Esophagus muscularis mucosa (tissue), 4 donors: Measurements from ENCODE around the gene SLC9A5. TPM values are rescaled to one million over a fixed set of nuclear protein-coding genes. Genes with fewer than 3 reads are reported as not detected.

Experiments
- DNase-seq: peaks from one replicate; pipeline ENCODE4 v3.0.0-alpha.2; 2017; ENCODE audit errors: extremely low spot score
- H3K27ac ChIP-seq, 4 donors: fragments of 200-600 bp; sonication (generic); replicated peaks in 1 of 4; 1 replicate in 3 of 4; 2 replicates in 1 of 4; pipeline ENCODE4 v1.5.1; 2016 to 2019; ENCODE audit warnings: mild to moderate bottlenecking in 1 of 4
- H3K27me3 ChIP-seq, 4 donors: fragments of 200-600 bp; sonication (generic); one replicate each; pipeline versions ENCODE4 v1.5.1 to v1.6.0; 2016 to 2019
- H3K36me3 ChIP-seq, 4 donors: fragments of 200-600 bp; sonication (generic); one replicate each; pipeline ENCODE4 v1.5.1; 2016 to 2019
- H3K4me1 ChIP-seq, 4 donors: fragments of 200-600 bp; sonication (generic); one replicate each; pipeline ENCODE4 v1.5.1; 2016 to 2019
- H3K4me3 ChIP-seq, 4 donors: fragments of 200-600 bp; sonication (generic); 1 replicate in 2 of 4; 2 replicates in 2 of 4; pipeline ENCODE4 v1.5.1; 2016 to 2019; ENCODE audit warnings: mild to moderate bottlenecking in 4 of 4, moderate library complexity in 1 of 4
- H3K9me3 ChIP-seq, 4 donors: fragments of 200-600 bp; sonication (generic); 1 replicate in 3 of 4; 2 replicates in 1 of 4; pipeline ENCODE4 v1.5.1; 2016 to 2019
- EP300 ChIP-seq: sonication (generic); formaldehyde crosslinking; IDR thresholded peaks from one replicate; pipeline ENCODE4 v1.6.1; 2017; ENCODE audit warnings: antibody characterized with exemption
- POLR2A ChIP-seq: fragments of 450-650 bp; IDR thresholded peaks from one replicate; pipeline ENCODE4 v1.6.1; 2017; ENCODE audit warnings: antibody characterized with exemption, moderate library complexity, mild to moderate bottlenecking, low read depth
- POLR2AphosphoS5 ChIP-seq, 2 donors: sonication (generic); formaldehyde crosslinking; IDR thresholded peaks; one replicate each; pipeline ENCODE4 v1.6.1; 2017; ENCODE audit warnings: antibody characterized with exemption in 2 of 2
- WGBS: methylation state at CpG from one replicate; pipeline ENCODE4 v1.1.5; 2018; 5-methylcytosine and 5-hydroxymethylcytosine counted together
- intact Hi-C: fragments of 100-400 bp; cut with DNase I; formaldehyde crosslinking; loops from one replicate; pipeline ENCODE4 v1.15.1; 2023
- total RNA-seq, 4 donors: library from RNA; depleted of rRNA; stranded (reverse); fragments of >200 nt; gene quantifications; one replicate each; pipeline versions ENCODE4 v1.1.0 to v1.2.1, GENCODE V29; 2016
- TF ChIP-seq, protein P1 (sequence below), 3 experiments: fragments of 200-600 bp in 2 of 3; fragments of 450-650 bp in 1 of 3; sonication (generic) in 2 of 3; IDR thresholded peaks; one replicate each; pipeline ENCODE4 v1.5.1; 2017 to 2019; ENCODE audit warnings: antibody characterized with exemption in 3 of 3, mild to moderate bottlenecking in 2 of 3, moderate library complexity in 1 of 3

The SLC9A5 gene
- total RNA-seq, 4 donors from 2014 or later, result 0.13 to 0.69 (median 0.37) TPM

DNA sequence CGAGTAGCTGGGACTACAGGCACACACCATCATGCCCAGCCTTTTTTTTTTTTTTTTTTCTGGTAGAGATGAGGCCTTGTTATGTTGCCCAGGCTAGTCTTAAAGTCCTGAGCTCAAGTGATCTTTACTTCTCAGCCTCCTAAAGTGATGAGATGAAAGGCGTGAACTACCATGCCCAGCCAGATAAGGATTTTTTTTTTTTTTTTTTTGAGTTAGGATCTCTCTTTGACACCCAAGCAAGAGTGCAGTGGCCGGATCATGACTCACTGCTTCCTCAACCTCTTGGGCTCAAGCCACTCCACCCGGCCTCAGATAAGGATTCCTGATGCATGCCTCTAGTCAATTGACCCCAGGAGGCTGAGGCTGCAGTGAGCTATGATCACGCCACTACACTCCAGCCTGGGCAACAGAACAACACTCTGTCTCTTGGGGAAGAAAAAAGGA is 19.4 kb downstream of the SLC9A5 start:
- TF ChIP-seq EP300 (no peak), POLR2A (no peak), POLR2AphosphoS5 (IDR thresholded peaks at IDR 0.05) (no peak)
- TF ChIP-seq, protein P1, sequence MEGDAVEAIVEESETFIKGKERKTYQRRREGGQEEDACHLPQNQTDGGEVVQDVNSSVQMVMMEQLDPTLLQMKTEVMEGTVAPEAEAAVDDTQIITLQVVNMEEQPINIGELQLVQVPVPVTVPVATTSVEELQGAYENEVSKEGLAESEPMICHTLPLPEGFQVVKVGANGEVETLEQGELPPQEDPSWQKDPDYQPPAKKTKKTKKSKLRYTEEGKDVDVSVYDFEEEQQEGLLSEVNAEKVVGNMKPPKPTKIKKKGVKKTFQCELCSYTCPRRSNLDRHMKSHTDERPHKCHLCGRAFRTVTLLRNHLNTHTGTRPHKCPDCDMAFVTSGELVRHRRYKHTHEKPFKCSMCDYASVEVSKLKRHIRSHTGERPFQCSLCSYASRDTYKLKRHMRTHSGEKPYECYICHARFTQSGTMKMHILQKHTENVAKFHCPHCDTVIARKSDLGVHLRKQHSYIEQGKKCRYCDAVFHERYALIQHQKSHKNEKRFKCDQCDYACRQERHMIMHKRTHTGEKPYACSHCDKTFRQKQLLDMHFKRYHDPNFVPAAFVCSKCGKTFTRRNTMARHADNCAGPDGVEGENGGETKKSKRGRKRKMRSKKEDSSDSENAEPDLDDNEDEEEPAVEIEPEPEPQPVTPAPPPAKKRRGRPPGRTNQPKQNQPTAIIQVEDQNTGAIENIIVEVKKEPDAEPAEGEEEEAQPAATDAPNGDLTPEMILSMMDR (IDR thresholded peaks at IDR 0.05), result no peak
- intact Hi-C loops, result no loop called here
- H3K9me3 ChIP-seq, result no peaks in the 10 kb centered on the region
- peaks cover 0 to 34% (median 0%) of the 10 kb centered on the region in 4 donors for H3K27me3 ChIP-seq
- DNase-seq, result no peak
- no peak overlapping the region for H3K4me3 ChIP-seq
- no peak overlapping the region for H3K27ac ChIP-seq
- H3K4me1 ChIP-seq, result no peaks in the 10 kb centered on the region
- H3K36me3 ChIP-seq, result no peaks in the 10 kb centered on the region
- WGBS, result 62% methylated on average over 5 of the region's 5 CpGs

GRCh38 chr16:67269766-67270165 is 21.0 kb downstream of the SLC9A5 start:
- Histone ChIP-seq H3K27ac (no peak overlapping the region), H3K27me3 (peaks cover 0 to 19% (median 0%) of the 10 kb centered on the region in 4 donors), H3K4me1 (no peaks in the 10 kb centered on the region), H3K36me3 (no peaks in the 10 kb centered on the region), H3K9me3 (no peaks in the 10 kb centered on the region), H3K4me3 (no peak overlapping the region)
- WGBS, result 72% methylated on average over 5 of the region's 5 CpGs
- TF ChIP-seq POLR2AphosphoS5 (IDR thresholded peaks at IDR 0.05), result no peak
- no peak for TF ChIP-seq POLR2A
- TF ChIP-seq EP300, result no peak
- TF ChIP-seq, protein P1 (IDR thresholded peaks at IDR 0.05), result no peak
- no peak for DNase-seq
- intact Hi-C loops, result no loop called here

DNA sequence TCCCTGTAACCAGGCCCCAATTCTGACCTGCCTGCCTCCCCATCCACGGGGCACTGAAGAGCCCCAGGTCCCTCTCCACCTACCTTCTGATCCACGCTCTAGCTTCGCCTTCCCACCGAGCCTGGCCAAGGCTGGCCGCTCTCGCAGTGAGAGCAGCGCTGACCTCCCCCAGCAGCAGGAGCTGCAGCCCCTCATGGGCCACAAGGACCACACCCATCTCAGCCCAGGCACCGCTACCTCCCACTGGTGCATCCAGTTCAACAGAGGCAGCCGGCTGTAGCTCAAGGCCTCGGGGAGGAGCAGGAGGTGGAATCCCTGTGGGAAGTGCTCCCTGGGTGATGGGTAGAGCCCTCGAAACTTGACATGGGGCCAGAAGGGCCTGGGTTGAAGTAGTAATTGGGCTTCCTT is 22.2 kb downstream of the SLC9A5 start:
- Histone ChIP-seq H3K27ac (no peak overlapping the region), H3K4me1 (no peaks in the 10 kb centered on the region), H3K9me3 (no peaks in the 10 kb centered on the region), H3K36me3 (peaks cover 0 to 5% (median 0%) of the 10 kb centered on the region in 4 donors), H3K4me3 (no peak overlapping the region), H3K27me3 (peaks cover 0 to 12% (median 0%) of the 10 kb centered on the region in 4 donors)
- intact Hi-C loops, result no loop called here
- WGBS, result 95% methylated on average over 7 of the region's 11 CpGs
- DNase-seq, result no peak
- TF ChIP-seq, protein P1 (IDR thresholded peaks at IDR 0.05), result no peak
- TF ChIP-seq POLR2A (no peak), EP300 (no peak)

DNA sequence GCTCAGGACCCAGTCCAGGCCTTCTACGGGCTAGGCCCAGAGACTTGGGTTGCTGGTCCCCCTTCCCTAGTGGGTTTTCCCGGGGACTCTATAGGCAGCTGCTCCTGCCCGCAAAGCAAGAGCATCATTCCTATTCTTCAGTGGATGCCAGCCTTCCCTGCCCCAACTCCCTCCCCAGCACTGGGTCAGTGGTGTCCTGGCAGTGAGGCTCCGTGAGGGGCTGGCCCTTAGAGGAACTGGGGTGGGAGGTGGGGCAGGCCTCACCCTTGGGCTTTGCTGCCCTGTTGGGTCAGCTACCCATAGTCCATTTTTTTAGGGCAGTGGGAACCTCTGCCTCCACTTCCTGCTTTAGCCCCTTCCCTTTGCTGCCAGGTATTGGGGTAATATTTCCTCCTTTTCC is 22.7 kb downstream of the SLC9A5 start:
- no peak for TF ChIP-seq POLR2AphosphoS5 (IDR thresholded peaks at IDR 0.05)
- no peak for TF ChIP-seq POLR2A
- TF ChIP-seq, protein P1 (IDR thresholded peaks at IDR 0.05), result no peak
- TF ChIP-seq EP300, result no peak
- WGBS, result 88% methylated on average over 4 of the region's 4 CpGs
- no peaks in the 10 kb centered on the region for H3K4me1 ChIP-seq
- no peak for DNase-seq
- peaks cover 0 to 6% (median 0%) of the 10 kb centered on the region in 4 donors for H3K27me3 ChIP-seq
- no peaks in the 10 kb centered on the region for H3K9me3 ChIP-seq
- no peak overlapping the region for H3K4me3 ChIP-seq
- peaks cover 0 to 8% (median 0%) of the 10 kb centered on the region in 4 donors for H3K36me3 ChIP-seq
- intact Hi-C loops, result no loop called here
- no peak overlapping the region for H3K27ac ChIP-seq

DNA sequence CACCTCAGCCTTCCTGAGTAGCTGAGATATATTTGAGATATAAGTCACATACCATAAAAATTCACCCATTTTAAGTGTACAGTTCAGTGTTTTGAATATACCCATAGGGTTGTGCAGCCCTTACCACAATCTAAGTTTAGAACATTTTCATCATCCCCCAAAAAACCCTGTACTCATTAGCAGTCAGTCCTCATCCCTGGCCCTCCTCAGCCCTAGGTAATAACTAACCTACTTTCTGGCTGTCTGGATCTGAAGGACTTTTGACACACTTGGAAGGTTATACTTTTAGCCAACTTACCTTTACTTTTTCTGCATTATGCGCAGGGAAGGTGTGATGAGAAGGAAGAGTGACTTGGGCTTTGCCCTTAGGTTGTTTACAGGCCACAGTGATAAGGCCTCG is 26.5 kb downstream of the SLC9A5 start:
- WGBS, result 89% methylated on average over 2 of the region's 2 CpGs
- H3K27me3 ChIP-seq, result no peaks in the 10 kb centered on the region
- H3K4me1 ChIP-seq, result peaks cover 13 to 35% (median 31%) of the 10 kb centered on the region in 4 donors

More for the DNA sequence above, 26.5 kb downstream of the SLC9A5 start:
- no peaks in the 10 kb centered on the region for H3K9me3 ChIP-seq
- DNase-seq, result no peak
- H3K36me3 ChIP-seq, result peaks cover 0 to 14% (median 0%) of the 10 kb centered on the region in 4 donors
- intact Hi-C loops, result no loop called here
- TF ChIP-seq EP300 (no peak), POLR2AphosphoS5 (IDR thresholded peaks at IDR 0.05) (no peak), POLR2A (no peak)
- TF ChIP-seq, protein P1 (IDR thresholded peaks at IDR 0.05), result no peak
- H3K27ac ChIP-seq, result no peak overlapping the region
- H3K4me3 ChIP-seq, result no peak overlapping the region
